Body of pancreas (tissue), 4 donors: ENCODE data around the gene ZNF774.

Experiments
- CTCF ChIP-seq, 7 experiments: fragments of 450-650 bp in 4 of 7; fragments of 200-600 bp in 3 of 7; sonication (generic) in 3 of 7; IDR thresholded peaks; one replicate each; pipeline ENCODE4 v1.5.1; 2016 to 2019; ENCODE audit warnings: antibody characterized with exemption in 7 of 7
- POLR2A ChIP-seq, 3 donors: fragments of 450-650 bp; IDR thresholded peaks; one replicate each; pipeline ENCODE4 v1.6.1; 2016; ENCODE audit warnings: antibody characterized with exemption in 3 of 3, mild to moderate bottlenecking in 2 of 3

DNA sequence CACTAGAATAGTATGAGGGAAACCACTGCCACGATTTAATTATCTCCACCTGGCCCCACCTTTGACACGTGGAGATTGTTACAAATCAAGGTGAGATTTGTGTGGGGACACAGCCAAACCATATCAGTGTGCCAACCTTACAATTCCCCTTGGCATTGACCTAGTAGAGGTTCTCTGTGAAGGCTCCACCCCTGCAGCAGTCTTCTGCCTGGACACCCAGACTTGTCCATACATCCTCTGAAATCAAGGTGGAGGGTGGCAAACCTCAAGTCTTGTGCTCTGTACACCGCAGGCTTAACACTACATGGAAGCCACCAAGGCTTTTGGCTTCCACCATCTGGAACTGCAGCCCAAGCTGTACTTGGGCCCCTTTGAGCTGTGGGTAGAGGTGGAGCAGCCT, 27.2 kb downstream of the ZNF774 start:
- TF ChIP-seq POLR2A (IDR thresholded peaks at IDR 0.05) (no peak), CTCF (IDR thresholded peaks at IDR 0.05) (no peak)
